Body of pancreas (tissue), 4 donors: Measurements from ENCODE around the gene ULBP3.

Experiments used
- CTCF ChIP-seq, 7 experiments: fragments of 450-650 bp in 4 of 7; fragments of 200-600 bp in 3 of 7; sonication (generic) in 3 of 7; IDR thresholded peaks; one replicate each; pipeline ENCODE4 v1.5.1; 2016 to 2019; ENCODE audit warnings: antibody characterized with exemption in 7 of 7
- POLR2A ChIP-seq, 3 donors: fragments of 450-650 bp; IDR thresholded peaks; one replicate each; pipeline ENCODE4 v1.6.1; 2016; ENCODE audit warnings: antibody characterized with exemption in 3 of 3, mild to moderate bottlenecking in 2 of 3

GRCh38 chr6:150075034-150075421 is 6.1 kb upstream of the ULBP3 start:
- TF ChIP-seq CTCF (IDR thresholded peaks at IDR 0.05) (no peak), POLR2A (IDR thresholded peaks at IDR 0.05) (no peak)
